Endothelial cell of hepatic sinusoid (primary cell): ENCODE results near the gene LHFPL6.

ENCODE experiments used
- in situ Hi-C: cut with HindIII; loops from 2 replicates; pipeline ENCODE4 v1.10.0; 2017; ENCODE audit warnings: low sequenced_read_pairs

The LHFPL6 gene

DNA sequence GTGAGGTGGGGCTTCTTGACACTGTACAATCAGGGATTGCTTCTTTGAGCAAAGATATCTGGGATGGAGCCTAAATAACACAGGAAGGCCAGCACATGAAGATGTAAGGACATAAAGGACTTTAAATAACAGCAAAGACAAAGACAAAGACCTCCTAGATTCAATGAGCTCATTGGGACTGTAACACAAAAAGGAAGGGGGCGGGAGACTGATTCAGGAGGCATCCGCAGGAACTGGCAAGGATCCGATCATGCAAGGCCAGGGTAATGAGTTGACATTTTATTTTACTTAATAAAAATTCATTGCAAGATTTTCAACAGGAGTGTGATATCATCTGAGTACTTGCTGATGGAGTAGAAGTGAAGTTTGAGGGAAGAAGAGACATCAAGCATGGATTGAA lies 121.5 kb downstream of the LHFPL6 start:
- in situ Hi-C loops, result no loop called here

DNA sequence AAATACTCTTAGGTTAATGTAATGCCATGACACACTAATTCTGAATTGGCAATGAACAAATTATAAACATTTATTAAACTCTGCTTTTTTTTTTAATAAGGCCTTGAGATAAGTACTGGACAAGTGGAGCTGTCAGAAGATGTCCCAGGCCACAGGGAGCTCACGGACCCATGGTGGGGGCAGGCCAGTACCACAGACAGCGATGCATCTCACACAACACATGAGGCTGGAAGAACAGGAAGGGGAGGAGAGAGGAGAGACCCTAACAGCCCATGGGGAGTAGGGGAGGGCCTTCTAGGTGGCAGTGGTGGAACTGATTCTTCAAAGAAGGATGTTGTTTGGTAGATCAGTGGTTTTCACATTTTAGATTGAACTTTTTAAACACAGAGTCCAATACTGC lies 128.4 kb downstream of the LHFPL6 start:
- in situ Hi-C loops, result no loop called here

DNA sequence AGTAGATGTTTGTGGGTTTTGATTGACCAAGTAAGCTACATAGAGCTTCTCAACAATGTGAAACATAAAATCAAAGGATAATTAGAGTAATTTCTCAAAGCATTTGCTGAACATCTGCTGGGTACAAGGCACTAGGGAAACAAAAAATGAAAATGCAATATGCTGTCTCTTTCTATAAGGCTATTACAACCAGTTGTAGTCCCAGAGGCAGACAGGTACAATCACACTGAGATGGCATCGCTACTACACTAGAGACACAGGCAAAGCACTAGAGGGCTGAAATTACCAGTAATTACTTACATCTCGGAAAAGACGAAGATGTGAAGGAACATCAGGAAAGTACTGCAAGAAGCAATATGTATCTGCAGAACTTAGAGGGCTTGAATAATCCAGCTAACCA lies 133.3 kb downstream of the LHFPL6 start:
- in situ Hi-C loops, result no loop called here

DNA sequence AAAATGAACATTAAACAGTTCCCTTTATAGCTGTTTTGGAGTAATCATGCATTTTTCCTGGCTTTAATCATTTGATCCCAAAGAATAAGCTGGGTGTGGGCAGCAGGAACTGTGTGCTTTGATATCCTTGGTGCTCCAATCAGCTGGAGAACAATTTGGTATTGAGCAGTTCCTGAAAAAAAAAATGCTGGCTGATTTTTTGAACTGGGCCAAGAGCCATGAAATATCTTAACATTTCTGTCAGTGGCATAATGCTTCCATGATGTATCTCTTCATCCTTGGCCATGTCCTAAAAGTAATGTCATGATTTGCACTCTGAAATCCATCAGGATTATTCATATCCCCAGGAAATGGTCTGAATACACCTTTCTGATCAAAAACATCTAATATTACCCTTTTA lies 134.7 kb downstream of the LHFPL6 start:
- in situ Hi-C loops, result no loop called here

DNA sequence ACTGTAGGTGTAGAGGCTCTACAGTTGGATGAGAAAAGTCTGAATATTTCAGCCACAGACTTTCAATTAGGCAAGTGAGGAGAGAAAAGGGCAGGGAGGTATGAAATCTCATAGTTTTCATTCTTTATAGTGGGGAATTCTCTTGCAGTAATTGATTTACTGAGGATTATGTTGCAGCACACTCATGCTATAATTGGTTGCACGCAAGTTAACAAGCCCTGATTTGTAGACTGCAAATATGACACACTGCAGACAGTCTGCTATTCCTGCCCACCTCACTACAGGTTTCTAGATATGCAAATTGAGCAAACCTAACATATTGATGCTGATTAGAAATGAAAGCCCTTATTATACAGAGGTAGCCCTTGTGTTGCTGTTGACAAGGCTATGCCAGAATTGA lies 139.4 kb downstream of the LHFPL6 start:
- in situ Hi-C loops, result no loop called here

DNA sequence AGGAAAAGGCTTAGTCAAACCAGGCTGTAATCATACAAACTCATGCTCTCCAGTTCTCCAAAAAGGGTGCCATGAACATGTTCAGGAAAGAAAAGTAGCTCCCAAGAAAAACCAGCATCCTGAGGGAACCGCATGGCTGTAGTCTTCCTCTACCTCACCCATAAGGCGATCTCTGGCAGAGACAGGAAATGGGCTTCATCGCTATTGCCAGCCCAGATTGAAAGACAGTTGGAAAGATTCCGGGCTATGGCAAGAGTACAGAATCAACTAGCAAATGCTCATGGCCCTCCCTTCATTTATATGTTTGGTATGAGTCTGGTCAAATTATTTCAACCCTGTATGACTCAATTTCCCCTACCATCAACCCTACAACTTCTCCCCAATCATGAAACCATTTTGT lies 140.1 kb downstream of the LHFPL6 start:
- in situ Hi-C loops, result no loop called here

DNA sequence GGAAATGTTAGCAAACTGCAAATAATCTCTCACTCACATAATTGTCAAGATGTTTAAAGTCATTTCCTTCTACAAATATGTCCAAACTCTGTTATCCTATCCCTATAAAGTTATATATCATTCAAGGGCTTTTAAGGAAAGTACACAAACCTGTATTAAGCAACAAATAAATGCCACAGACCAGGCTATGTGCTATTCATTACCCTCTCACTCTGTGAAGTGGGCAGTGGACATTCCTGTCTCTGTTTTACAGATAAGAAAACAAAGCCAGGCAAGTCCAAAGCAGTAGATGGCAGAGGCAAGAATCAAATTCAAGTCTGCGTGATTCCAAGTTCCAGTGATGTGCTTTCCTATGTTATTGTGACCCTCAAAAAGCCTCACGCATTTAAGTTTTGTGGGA lies 140.6 kb downstream of the LHFPL6 start:
- in situ Hi-C loops, result no loop called here

DNA sequence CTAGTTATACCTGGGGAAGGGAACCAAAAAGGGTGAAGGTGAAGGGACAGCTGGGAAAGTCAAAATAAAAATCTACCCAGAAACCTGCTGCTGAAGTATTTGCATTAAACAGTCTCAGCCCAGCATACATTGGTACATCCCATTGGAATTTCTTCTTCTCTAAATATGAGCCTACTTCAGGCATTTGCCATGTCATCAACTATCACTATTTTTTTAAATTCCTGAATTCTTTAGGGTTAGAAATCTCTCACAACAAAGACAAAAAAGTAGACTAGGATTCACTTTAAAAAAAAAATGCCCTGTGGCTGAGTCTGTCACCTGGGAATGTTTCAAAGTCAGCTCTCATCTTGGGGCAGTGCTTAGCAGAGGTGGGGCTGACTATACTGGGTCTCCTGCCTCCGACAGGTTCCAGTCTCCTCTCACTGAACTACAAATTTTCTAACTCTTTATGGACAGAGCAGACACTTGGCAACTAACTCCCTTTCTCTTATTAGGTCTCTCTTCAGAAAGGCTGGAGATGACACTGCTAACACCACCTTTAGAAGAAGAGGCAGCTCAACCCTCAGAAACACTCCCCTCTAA lies 141.2 kb downstream of the LHFPL6 start:
- in situ Hi-C loops, result no loop called here

DNA sequence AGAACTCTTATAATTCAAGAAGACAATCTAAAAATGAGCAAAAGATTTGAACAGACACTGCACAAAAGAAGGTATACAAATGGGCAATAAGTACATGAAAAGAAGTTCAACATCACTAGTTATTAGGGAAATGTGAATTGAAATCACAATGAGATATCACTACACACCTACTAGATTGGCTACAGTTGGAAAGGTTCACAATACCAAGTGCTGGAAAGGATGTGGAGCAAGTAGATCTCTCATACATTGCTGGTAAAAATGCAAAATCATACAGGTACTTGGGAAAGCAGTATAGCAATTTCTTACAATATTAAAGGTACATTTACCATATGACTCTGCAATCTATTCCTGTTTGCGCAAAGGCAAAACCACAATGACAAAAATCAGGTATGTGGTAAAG lies 145.7 kb downstream of the LHFPL6 start:
- in situ Hi-C loops, result no loop called here

DNA sequence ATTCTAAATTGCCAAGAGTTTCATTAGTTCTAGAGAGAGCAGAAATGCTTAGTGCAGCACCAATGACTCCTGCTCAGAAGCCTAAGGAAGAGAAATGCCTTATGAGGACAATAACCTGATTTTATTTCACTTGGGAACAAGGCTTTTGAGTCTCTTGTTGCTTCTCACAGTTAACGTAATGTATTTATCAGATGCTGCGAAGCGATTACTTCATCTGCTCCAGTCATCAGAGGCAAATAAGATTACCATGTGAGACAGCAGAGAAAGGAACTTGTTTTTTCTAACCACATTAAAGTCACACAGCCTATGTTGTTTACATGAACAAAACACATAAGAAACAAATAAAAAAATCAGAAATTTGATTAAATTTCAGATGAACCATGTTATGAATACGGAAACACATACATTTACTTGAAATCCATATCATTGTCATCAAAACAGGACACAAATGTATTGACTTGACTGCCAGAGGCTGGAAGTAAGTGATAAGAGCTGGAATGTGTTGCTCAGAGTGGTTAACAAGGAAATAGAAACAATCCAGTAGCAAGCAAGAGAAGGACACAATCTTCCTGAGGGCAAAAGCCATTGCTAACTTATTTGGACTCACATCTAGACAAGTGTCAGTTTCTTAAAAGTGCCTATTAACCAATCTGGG lies 147.3 kb downstream of the LHFPL6 start:
- in situ Hi-C loops, result no loop called here

DNA sequence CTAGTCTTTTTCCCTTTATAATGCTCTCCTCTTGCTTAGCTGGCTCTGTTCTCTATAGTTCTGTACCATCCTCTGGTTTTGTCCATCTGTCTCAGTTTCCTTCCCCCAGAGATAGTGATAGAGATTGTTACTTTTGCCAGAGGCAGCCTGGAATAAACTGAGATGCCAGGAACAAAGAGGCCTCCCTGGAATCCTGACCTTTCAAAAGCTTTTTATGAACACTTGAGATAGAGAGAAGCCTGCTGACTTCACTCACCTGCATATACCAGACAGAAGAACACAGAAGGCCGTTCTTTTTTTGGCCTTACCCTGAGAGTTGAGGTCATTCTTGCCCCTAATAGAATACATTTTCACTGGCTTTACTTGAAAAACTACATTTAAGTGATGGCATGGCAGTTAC lies 150.2 kb downstream of the LHFPL6 start:
- in situ Hi-C loops, result no loop called here

DNA sequence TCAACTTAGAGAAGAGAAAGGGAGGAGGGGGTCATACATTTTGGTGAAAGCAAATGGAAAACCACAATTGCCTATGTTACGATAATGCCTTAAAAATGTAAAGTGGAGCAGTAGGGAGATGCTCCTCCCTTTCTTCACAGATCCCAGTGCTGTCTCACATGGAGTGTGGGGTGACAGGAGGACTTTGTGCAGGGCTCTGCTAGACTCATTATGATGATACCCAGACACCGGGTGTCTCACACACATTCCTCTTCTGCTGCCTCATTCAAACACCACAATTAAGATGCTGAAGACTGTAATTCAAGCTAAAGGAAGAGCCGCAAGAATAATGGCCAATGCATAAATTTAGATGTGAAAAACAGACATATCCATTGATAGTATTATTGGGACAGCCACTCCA lies 150.6 kb downstream of the LHFPL6 start:
- in situ Hi-C loops, result no loop called here

DNA sequence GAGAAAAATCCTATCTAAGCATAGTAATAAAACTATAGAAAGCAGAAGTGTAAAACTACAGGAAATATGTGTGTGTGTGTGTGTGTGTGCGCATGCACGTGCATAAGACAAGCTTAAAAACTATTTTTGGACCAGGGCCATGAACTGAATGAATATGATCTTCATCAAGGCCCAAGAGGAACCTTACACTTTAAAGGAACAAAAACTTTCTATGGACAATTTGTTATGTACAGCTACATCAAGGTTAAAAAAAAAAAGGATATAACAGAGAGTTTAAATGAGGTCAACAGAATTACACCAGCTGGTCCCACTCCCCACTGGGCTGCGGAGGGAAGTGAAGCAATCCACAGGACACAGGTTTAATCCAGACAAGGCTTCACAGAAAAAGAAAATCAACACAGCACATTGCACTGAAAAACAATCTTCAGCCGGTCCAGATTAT lies 151.1 kb downstream of the LHFPL6 start:
- in situ Hi-C loops, result no loop called here

DNA sequence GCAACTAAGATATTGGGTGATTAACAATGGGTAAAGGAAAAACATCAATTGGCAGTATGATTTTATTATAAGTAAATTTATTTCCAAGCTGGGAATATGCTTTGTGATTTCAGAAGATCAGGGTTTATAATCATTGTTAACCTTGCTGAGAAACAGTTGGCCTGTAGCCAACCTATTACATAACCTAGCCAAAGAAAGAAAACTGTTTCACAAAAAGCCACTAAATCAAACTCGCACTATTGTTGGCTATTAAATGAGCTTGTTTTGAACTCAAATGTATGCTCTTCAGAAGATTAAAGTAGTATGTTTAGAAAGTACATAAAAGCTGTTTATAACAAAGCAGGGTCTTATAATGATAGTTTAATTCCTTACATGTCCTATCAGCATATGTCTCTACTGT lies 151.7 kb downstream of the LHFPL6 start:
- in situ Hi-C loops, result no loop called here

DNA sequence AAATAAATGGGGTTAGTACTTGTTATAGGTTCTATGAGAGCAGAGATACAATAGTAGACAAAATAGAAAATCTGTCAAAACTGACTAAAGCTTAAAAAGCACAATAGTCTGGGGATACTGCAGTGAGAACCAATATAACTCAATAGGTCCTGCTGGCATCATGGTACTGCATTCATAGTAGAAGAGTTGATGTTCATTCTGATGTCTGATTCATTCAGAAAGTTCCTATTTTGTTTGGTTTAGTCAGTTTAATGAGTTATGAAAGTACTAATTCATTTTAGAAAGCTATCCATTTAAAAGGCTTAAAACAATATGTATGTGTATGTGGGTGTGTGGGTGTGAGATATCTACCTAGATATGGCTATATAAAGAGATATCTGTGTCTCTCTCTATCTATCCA lies 152.8 kb downstream of the LHFPL6 start:
- in situ Hi-C loops, result no loop called here

DNA sequence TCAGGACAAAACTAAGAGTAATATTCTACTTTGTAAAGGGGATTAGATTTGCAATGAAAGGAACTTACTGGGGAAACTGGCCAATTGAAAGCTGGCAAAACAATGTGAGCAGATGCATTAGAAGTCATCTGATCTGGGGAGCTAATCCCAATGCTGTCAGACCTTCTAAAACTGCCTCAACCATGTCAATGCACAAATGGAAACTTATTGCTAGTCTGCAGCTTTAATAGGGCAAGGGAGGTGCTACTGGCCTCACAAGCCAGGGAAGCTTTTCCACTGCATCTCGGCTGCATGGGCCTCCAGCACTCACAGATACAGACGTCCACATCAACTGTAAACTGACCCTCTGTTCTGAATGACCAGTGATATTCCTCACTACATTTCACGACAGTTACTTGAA lies 154.2 kb downstream of the LHFPL6 start:
- in situ Hi-C loops, result no loop called here

DNA sequence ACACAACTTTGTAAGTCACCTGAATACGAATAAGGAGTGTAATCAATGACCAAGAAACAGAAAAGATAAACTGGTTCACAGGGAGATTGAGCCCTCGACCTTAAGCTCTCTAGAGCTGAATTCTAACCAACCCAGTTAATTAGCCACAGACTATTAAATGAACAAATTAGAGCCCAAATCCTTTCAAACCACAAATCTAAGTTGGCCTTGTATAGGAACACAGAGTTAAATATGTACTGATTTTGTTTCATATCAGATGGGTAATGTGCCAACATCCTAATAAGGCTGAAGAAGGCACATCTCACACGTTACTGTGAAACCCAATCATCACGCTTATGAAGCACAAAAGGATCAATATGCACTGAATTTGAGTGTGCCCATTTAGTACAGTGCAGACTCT lies 156.1 kb downstream of the LHFPL6 start:
- in situ Hi-C loops, result no loop called here

DNA sequence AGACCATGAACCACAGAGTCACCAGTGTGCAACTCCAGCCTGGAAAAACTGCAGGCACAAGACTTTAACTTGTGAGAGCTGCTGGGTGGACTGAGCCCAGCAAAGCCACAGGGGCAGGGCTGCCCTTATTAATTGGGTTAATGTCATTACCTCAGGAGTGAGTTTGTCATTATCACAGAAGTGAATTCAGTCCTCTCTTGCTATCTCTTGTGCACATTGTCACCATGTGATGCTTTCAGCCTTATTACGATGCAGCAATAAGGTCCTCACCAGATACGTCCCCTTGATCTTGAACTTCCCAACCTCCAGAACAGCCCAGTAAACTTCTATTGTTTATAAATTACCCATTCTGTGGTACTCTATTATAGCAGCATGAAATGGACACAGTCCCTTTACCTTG lies 158.1 kb downstream of the LHFPL6 start:
- in situ Hi-C loops, result no loop called here

DNA sequence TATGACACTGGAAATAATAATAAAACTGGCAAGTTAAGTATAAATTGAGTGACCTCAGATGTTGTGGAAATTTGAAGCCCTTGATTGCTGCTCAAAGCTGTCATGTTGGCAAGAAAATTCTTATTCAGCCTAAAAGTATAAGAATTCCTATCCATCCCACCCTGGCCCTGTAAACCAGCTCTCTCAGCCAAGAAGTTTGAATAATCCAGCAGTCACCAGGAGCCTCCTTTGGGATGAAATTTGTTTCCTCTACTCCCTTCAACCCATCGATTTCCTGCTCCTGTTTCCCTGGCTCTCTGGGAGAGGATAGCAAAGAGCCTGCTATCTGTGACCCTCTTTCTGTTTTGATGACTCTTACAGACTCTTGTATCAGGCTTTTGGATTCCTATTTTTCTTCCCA lies 169.3 kb downstream of the LHFPL6 start:
- in situ Hi-C loops, result no loop called here

DNA sequence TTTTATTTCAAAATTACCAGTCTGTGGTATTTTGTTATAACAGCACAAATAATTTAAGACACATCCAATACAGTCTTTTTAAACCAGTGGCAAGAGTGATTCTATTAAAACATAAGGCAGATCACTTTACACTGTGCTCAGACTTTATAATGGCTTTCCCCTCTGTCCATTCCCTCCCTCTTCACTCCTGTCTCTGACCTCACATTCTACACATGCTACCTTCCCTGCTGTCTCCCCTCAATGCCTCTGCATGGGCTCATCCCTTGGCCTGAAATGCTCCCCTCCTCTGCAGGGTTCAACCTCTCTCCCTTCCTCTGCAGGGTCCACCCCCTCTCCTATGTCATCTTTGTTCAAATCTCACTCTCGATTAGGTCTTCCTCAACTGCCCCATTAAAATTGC lies 170.8 kb downstream of the LHFPL6 start:
- in situ Hi-C loops, result no loop called here

DNA sequence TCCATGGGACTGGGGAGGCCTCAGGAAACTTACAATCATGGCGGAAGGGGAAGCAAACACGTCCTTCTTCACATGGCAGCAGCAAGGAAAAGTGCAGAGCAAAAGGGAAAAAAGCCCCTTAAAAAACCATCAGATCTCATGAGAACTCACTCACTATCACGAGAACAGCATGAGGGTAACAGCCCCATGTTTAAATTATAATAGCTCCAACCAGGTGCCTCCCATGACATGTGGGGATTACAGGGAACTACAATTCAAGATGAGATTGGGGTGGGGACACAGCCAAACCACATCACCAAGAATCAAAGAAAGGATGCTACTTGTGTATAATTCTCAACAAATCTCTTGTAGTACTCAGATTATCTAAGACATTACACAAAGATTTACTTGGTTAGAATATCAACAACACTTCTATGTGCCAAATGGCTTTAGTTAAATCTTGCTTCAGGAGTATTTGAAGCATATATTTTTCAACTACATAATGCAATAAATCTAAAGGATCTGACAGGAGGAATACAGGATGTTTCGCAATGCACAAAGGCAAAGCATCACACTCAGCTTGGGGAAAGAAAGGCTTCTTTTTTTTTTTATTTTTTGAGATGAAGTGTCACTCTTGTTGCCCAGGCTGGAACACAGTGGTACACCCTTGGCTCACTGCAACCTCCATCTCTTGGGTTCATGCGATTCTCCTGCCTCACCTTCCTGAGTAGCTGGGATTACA lies 180.0 kb downstream of the LHFPL6 start:
- in situ Hi-C loops, result no loop called here

DNA sequence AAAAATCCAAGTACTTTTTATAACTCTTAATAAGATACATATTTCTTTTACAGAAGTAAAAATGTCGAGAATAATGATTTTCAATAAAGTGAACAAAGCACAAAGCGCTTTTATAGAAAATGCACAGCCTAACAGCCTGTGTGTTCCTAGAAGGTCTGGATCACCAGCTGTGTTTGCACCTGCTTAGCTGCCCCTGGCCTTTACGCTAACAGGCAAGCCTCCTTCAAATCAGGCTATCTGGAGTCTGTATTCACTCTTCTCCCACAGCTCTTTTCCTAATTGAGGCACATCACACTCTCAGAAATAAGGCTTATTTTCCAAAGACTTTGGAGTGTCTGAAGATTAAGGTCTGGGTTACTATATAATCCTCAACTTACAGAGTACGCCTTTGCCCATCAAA lies 183.1 kb downstream of the LHFPL6 start:
- in situ Hi-C loops, result loop anchor here (10.0 kb wide), 1 partner anchor 185 kb away; the partner anchor contains the start of gene LHFPL6
